Fibroblast of pulmonary artery (primary cell): ENCODE data around the gene CRYBA1.
"Not testable (repeated sequence)": the region's sequence is repeated elsewhere in the genome, so short reads cannot be mapped to it uniquely, and the experiment has no call there.

ENCODE experiments used
- DNase-seq: peaks from one replicate; pipeline ENCODE4 v3.0.0-alpha.2; 2010; ENCODE audit warnings: low read depth
- H3K4me3 ChIP-seq: replicated peaks from 2 replicates; pipeline ENCODE4 v1.5.1; 2011; ENCODE audit warnings: low read depth, mild to moderate bottlenecking, control low read depth, low read length, moderate library complexity
- CTCF ChIP-seq: IDR thresholded peaks from 2 replicates; pipeline ENCODE4 v1.5.1; 2011; ENCODE audit warnings: mild to moderate bottlenecking, control low read depth, low read length, inconsistent platforms; ENCODE audit errors: missing control alignments

Gene CRYBA1, protein sequence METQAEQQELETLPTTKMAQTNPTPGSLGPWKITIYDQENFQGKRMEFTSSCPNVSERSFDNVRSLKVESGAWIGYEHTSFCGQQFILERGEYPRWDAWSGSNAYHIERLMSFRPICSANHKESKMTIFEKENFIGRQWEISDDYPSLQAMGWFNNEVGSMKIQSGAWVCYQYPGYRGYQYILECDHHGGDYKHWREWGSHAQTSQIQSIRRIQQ

DNA sequence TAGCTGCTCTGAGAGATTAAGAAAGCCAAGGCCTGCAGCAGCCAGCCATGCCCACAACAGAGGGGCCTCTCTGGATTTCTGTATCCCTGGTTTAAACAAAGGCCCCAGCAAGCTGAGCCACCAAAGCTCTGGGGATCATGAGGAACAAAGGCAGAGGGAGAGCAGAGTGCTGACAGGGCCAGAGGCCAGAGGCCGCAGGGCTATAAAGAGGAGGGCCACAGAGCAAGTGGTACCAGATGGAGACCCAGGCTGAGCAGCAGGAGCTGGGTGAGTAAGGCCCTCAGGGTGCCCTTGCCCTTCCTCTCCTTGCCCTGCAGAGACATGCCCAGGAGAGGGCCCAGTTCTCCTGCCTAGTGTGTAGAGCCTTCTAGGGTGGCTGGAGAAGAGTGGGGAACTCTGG is at the start of gene CRYBA1:
Gene CRYBA1 (plus strand): TSS at position 232 of the 400 bp plus-strand sequence. CDS start 5 bp downstream, at position 237.
- H3K4me3 ChIP-seq: no peak within 1 kb of the TSS
- no peak for DNase-seq
- TF ChIP-seq CTCF: no peak

DNA sequence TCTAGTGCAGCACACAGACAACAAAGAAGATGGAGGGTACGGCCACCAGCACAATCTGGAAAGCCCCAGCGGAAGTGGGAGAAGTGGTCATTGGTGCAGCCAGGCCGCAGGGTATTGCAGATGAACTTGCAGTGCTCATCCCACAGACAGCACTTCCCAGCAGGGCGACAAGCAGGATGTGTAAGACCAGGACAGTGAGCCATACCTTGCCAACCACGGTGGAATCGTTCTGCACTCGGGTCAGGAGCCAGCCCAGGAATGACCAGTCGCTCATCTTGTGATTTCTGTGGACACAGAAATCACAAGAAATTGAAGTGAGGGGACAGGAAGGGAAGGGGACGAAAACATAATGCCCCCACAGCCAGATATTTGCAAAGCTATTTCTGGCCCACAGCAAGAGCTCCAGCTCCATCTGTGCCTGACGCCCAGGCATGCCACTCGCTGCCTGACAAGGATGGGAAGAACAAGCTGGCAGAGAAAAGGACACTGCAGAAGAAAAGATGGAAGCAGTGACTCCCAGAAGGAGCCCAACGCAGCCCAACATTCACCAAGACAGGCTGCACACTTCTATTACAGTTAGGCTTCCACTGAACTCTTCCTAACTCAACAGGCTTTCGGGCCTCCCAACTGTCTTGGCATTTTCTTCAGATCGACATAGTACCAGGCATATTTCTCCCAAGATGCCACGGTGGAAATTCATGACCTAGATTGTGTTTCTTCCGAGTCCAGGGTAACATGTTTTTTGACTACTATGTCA is 49.0 kb upstream of the CRYBA1 start:
- TF ChIP-seq CTCF: no peak
- no peak overlapping the region for H3K4me3 ChIP-seq
- no peak for DNase-seq

GRCh38 chr17:29204068-29204804 is 42.4 kb upstream of the CRYBA1 start:
- not testable (repeated sequence) for H3K4me3 ChIP-seq, DNase-seq

DNA sequence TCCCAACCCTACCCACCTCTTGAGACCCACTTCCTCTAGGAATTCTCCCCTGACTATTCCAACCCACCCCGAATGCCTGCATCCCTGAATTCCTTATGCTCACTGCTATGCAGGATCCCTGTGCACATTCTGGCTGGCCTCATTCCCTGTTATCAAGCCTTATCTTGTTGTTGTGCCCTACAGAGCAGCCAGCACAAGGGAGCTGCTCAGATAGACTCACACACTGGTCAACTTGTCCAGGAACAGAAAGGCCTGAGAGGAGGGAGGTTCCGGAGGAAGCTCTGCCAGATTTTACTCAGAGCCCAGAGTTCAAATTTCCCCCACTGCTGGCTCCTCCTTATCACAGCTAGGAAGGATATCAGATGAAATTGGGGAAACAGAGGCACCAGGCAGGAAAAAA is 41.6 kb upstream of the CRYBA1 start:
- no peak for TF ChIP-seq CTCF
- H3K4me3 ChIP-seq: no peak overlapping the region
- no peak for DNase-seq

DNA sequence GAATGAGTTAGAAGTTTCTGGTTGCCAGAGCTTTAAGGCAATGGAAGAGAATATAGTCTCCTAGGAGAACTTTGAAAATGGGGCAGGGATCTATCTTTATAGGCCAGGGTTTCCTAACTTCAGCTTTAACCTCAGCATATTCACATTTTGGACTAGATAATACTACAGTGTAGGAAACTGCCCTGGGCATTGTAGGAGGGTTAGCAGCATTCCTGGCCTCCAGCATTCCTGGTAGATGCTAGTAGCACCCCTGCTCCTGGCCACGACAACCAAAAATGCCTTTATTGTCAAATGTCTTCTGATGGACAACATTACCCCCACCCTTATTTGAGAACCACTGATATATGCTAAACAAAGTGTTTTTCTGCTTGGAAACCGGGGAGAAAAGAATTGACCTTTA is 38.7 kb upstream of the CRYBA1 start:
- TF ChIP-seq CTCF: no peak

DNA sequence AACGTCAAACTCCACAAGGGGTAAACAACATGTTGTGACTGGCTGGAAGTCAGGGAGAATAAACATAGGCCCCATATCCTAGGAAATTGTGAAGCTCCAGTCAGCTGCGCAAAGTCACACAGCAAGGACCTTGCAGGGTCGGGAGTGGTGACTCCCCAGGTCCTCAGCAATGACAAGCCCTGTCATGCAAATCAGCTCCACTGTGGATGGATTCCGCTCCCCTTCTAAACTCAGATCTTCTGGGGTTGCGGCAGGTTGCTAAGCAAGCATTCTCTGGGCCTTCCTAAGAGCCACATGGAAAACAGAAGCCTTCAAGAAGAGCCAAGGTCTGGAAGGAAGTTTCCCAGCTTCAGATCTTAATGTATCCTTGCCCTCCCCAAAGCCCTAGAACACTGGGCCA is 37.6 kb upstream of the CRYBA1 start:
- H3K4me3 ChIP-seq: no peak overlapping the region
- TF ChIP-seq CTCF: no peak
- no peak for DNase-seq

More for the DNA sequence above, 38.7 kb upstream of the CRYBA1 start:
- H3K4me3 ChIP-seq: no peak overlapping the region
- DNase-seq: no peak

- no peak for DNase-seq
- H3K4me3 ChIP-seq: no peak overlapping the region
- no peak for TF ChIP-seq CTCF
These were observed 35.8 kb upstream of the CRYBA1 start for GRCh38 chr17:29210879-29211278.
